Skeletal muscle tissue (tissue), 4 donors: Measurements from ENCODE around the gene MCTS1. TPM values are rescaled to one million over a fixed set of nuclear protein-coding genes. Genes with fewer than 3 reads are reported as not detected.
"Not testable (repeated sequence)": the region's sequence is repeated elsewhere in the genome, so short reads cannot be mapped to it uniquely, and the experiment has no call there.

Experiments
- H3K27ac ChIP-seq: one replicate; pipeline ENCODE4 v1.7.0; 2013; ENCODE audit warnings: mild to moderate bottlenecking, low read depth, low read length, inconsistent platforms
- H3K27me3 ChIP-seq, 3 donors: one replicate each; pipeline ENCODE4 v1.7.0; 2013; ENCODE audit warnings: low read length in 3 of 3; ENCODE audit not compliant: control insufficient read depth in 3 of 3, insufficient read depth in 3 of 3
- H3K36me3 ChIP-seq, 3 donors: one replicate each; pipeline ENCODE4 v1.7.0; 2013; ENCODE audit warnings: low read length in 3 of 3; ENCODE audit not compliant: control insufficient read depth in 3 of 3, insufficient read depth in 3 of 3
- H3K4me1 ChIP-seq, 3 donors: one replicate each; pipeline ENCODE4 v1.7.0; 2013; ENCODE audit warnings: low read length in 3 of 3, mild to moderate bottlenecking in 3 of 3; ENCODE audit not compliant: control insufficient read depth in 3 of 3, insufficient read depth in 3 of 3
- H3K4me3 ChIP-seq, 3 donors: one replicate each; pipeline ENCODE4 v1.7.0; 2013; ENCODE audit warnings: low read length in 3 of 3
- H3K9ac ChIP-seq, 3 donors: one replicate each; pipeline ENCODE4 v1.7.0; 2013; ENCODE audit warnings: low read length in 3 of 3, mild to moderate bottlenecking in 3 of 3, moderate library complexity in 2 of 3, low read depth in 1 of 3
- H3K9me3 ChIP-seq, 3 donors: one replicate each; pipeline ENCODE4 v1.7.0; 2013; ENCODE audit warnings: low read length in 3 of 3; ENCODE audit not compliant: control insufficient read depth in 3 of 3
- total RNA-seq: library from RNA; depleted of rRNA; stranded (reverse); fragments of >200 nt; gene quantifications from one replicate; pipeline ENCODE4 v1.2.3, GENCODE V29; 2014
- donor health status: Osteomylitis.

Gene MCTS1
- total RNA-seq, 1 donor from 2014 or later: 25.1 TPM

GRCh38 chrX:120625371-120625770 lies 21.5 kb downstream of the MCTS1 start:
- peaks cover 0 to 3% (median 0%) of the 10 kb centered on the region in 3 donors for H3K4me1 ChIP-seq
- no peaks in the 10 kb centered on the region for H3K27me3 ChIP-seq
- no peaks in the 10 kb centered on the region for H3K36me3 ChIP-seq
- H3K9me3 ChIP-seq: no peaks in the 10 kb centered on the region
- no peak overlapping the region for H3K27ac ChIP-seq
- no peak overlapping the region for H3K9ac ChIP-seq
- H3K4me3 ChIP-seq: no peak overlapping the region

GRCh38 chrX:120629667-120630537 lies 26.0 kb downstream of the MCTS1 start, which contains the start of gene C1GALT1C1:
Gene C1GALT1C1, minus strand, starts transcription at chrX:120630054. Its CDS starts 2,888 bp downstream, at chrX:120627166.
- peak within 1 kb of the TSS; percentile 87 for H3K27ac ChIP-seq
- H3K4me3 ChIP-seq: peak within 1 kb of the TSS; percentile 75 to 83 (median 82)
- no peaks in the 10 kb centered on the region for H3K36me3 ChIP-seq
- H3K27me3 ChIP-seq: no peaks in the 10 kb centered on the region
- H3K9me3 ChIP-seq: no peaks in the 10 kb centered on the region
- peaks cover 0 to 3% (median 0%) of the 10 kb centered on the region in 3 donors for H3K4me1 ChIP-seq
- H3K9ac ChIP-seq: peak within 1 kb of the TSS; percentile 75 to 89 (median 86)

- H3K36me3 ChIP-seq: no peaks in the 10 kb centered on the region
- H3K9me3 ChIP-seq: no peaks in the 10 kb centered on the region
- H3K27ac ChIP-seq: no peak overlapping the region
- no peak overlapping the region for H3K4me3 ChIP-seq
- H3K27me3 ChIP-seq: no peaks in the 10 kb centered on the region
- no peak overlapping the region for H3K9ac ChIP-seq
- H3K4me1 ChIP-seq: no peaks in the 10 kb centered on the region
Measured at GRCh38 chrX:120638619-120639018, 34.7 kb downstream of the MCTS1 start.

DNA sequence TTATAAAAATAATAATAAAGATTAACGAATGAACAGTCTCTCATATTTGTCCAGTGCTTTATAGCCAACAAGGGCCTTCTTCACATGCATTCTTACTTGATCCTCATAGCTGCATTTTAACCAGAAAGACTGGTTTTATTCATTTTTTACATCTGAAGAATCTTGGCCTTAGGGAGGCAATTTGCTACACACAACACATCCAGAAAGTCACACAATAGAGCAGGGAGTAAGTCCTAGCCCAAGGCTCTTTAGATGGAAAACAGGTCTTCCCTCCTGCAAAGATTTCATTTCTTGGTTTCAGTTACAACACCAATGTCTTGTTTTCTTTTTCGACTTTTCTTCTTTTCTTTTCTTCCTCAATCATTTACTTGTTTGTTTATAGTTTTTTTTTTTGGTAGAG lies 39.0 kb downstream of the MCTS1 start:
- no peaks in the 10 kb centered on the region for H3K9me3 ChIP-seq
- no peaks in the 10 kb centered on the region for H3K27me3 ChIP-seq

GRCh38 chrX:120647127-120647526 lies 43.2 kb downstream of the MCTS1 start:
- Histone ChIP-seq H3K9me3 (no peaks in the 10 kb centered on the region), H3K36me3 (no peaks in the 10 kb centered on the region), H3K27ac (no peak overlapping the region), H3K27me3 (no peaks in the 10 kb centered on the region), H3K4me3 (no peak overlapping the region), H3K4me1 (no peaks in the 10 kb centered on the region), H3K9ac (no peak overlapping the region)

More for the DNA sequence above, 39.0 kb downstream of the MCTS1 start:
- H3K4me1 ChIP-seq: no peaks in the 10 kb centered on the region
- no peak overlapping the region for H3K27ac ChIP-seq
- no peak overlapping the region for H3K9ac ChIP-seq
- no peak overlapping the region for H3K4me3 ChIP-seq
- H3K36me3 ChIP-seq: no peaks in the 10 kb centered on the region

DNA sequence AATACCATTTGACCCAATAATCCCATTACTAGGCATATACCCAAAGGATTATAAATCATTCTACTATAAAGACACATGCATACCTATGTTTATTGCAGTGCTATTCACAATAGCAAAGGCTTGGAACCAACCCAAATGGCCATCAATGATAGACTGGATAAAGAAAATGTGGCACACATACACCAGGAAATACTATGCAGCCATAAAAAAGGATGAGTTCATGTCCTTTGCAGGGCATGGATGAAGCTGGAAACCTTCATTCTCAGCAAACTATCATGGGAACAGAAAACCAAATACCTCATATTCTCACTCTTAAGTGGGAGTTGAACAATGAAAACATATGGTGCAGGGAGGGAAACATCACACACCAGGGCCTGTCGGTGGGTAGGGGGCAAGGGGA lies 48.4 kb downstream of the MCTS1 start:
- not testable (repeated sequence) for H3K4me1 ChIP-seq, H3K36me3 ChIP-seq, H3K9me3 ChIP-seq, H3K9ac ChIP-seq, H3K27me3 ChIP-seq, H3K27ac ChIP-seq, H3K4me3 ChIP-seq

- no peaks in the 10 kb centered on the region for H3K4me1 ChIP-seq
- no peak overlapping the region for H3K27ac ChIP-seq
- no peaks in the 10 kb centered on the region for H3K27me3 ChIP-seq
- H3K9ac ChIP-seq: no peak overlapping the region
- no peaks in the 10 kb centered on the region for H3K9me3 ChIP-seq
- no peaks in the 10 kb centered on the region for H3K36me3 ChIP-seq
- H3K4me3 ChIP-seq: no peak overlapping the region
Measured at GRCh38 chrX:120653000-120653399, 49.1 kb downstream of the MCTS1 start.

- H3K9ac ChIP-seq: no peak overlapping the region
- H3K27ac ChIP-seq: no peak overlapping the region
- H3K27me3 ChIP-seq: no peaks in the 10 kb centered on the region
- no peaks in the 10 kb centered on the region for H3K9me3 ChIP-seq
- H3K4me1 ChIP-seq: no peaks in the 10 kb centered on the region
- H3K36me3 ChIP-seq: no peaks in the 10 kb centered on the region
- no peak overlapping the region for H3K4me3 ChIP-seq
Measured at GRCh38 chrX:120660637-120661036, 56.7 kb downstream of the MCTS1 start.

Other genes with a start within 250 kb of the MCTS1 start
- 220 TPM for gene ATP1B4, start 242.0 kb upstream of the MCTS1 start, total RNA-seq
- 83.0 TPM for gene LAMP2, start 134.8 kb upstream of the MCTS1 start, total RNA-seq
- gene CUL4B, start 43.1 kb upstream of the MCTS1 start, total RNA-seq: 17.7 TPM
- gene C1GALT1C1, start 26.0 kb downstream of the MCTS1 start, total RNA-seq: 16.2 TPM